Muscle of leg (tissue), 11 donors: Measurements from ENCODE around the gene VN1R5. TPM values are rescaled to one million over a fixed set of nuclear protein-coding genes. Genes with fewer than 3 reads are reported as not detected.

ENCODE experiments used
- DNase-seq: peaks from one replicate; pipeline ENCODE4 v3.0.0; 2013
- H3K27ac ChIP-seq: one replicate; pipeline ENCODE4 v1.5.1; 2013; ENCODE audit warnings: mild to moderate bottlenecking, low read length, control low read depth
- H3K27me3 ChIP-seq: one replicate; pipeline ENCODE4 v1.6.1; 2013; ENCODE audit warnings: low read length; ENCODE audit not compliant: control insufficient read depth, insufficient read depth
- H3K36me3 ChIP-seq: one replicate; pipeline ENCODE4 v1.6.1; 2013; ENCODE audit warnings: low read length; ENCODE audit not compliant: control insufficient read depth, insufficient read depth
- H3K4me1 ChIP-seq: one replicate; pipeline ENCODE4 v1.6.1; 2013; ENCODE audit warnings: low read length; ENCODE audit not compliant: control insufficient read depth, insufficient read depth
- H3K4me3 ChIP-seq: one replicate; pipeline ENCODE4 v1.5.1; 2013; ENCODE audit warnings: low read length, control low read depth
- H3K9me3 ChIP-seq: replicated peaks from 2 replicates; pipeline ENCODE4 v1.6.1; 2013; ENCODE audit warnings: low read depth, low read length; ENCODE audit not compliant: control insufficient read depth
- WGBS: methylation state at CpG from one replicate; pipeline ENCODE4 v1.1.5; 2013; ENCODE audit warnings: missing lambda C conversion rate; ENCODE audit not compliant: insufficient coverage; 5-methylcytosine and 5-hydroxymethylcytosine counted together
- polyA plus RNA-seq, 8 donors: library from polyadenylated mRNA; unstranded; fragments of 120-200 nt; gene quantifications; one replicate each; pipeline versions ENCODE4 v1.2.1 to v1.2.3, GENCODE V29; 2013; ENCODE audit warnings: inconsistent platforms in 1 of 8, low replicate concordance in 1 of 8; ENCODE audit not compliant: insufficient read length in 8 of 8, insufficient read depth in 1 of 8
- total RNA-seq: library from RNA; stranded (reverse); fragments of 120-200 nt; gene quantifications from one replicate; pipeline ENCODE4 v1.2.4, GENCODE V29; 2013

The VN1R5 gene
- total and polyA plus RNA-seq, 9 donors = not detected

DNA sequence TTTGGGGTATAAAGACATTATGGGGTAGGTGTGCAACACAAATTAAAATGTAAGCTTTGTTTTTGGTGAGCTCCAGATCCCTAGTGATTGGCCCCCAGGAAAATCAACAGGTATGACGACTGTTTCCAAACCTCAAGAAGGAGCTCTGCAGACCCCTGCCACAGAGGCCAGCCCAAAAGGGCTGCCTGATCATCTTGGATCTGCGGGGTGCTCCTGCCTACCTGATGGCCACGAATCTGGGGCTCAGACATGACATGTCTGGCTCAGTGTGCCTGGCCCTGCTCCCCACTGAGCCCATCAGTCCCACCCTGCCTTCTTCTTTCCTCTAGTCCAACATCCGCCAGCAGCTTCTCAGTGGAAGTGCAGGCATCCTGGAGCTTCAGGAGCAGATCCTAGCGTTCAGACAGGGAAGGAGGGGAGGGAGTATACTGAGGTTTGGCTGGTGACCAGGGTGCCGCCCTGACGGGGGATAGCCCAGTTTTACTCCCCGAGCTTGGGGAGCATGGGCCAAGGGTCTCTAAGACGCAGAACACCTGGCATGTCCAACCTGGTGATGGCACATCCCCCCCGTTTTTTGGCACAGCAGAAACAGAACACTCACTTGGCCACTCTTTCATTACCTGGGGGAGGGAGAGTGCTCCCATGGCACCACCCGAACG, 44.0 kb downstream of the VN1R5 start:
- H3K9me3 ChIP-seq = no peaks in the 10 kb centered on the region
- no peak for DNase-seq
- no peaks in the 10 kb centered on the region for H3K4me1 ChIP-seq
- H3K27me3 ChIP-seq = no peaks in the 10 kb centered on the region
- no peak overlapping the region for H3K27ac ChIP-seq
- H3K36me3 ChIP-seq = peaks cover 66% of the 10 kb centered on the region
- WGBS = 95% methylated on average over 6 of the region's 12 CpGs
- no peak overlapping the region for H3K4me3 ChIP-seq

GRCh38 chr1:247300491-247301175, 44.8 kb downstream of the VN1R5 start:
- H3K9me3 ChIP-seq = no peaks in the 10 kb centered on the region
- no peaks in the 10 kb centered on the region for H3K4me1 ChIP-seq
- no peaks in the 10 kb centered on the region for H3K27me3 ChIP-seq
- H3K36me3 ChIP-seq = peaks cover 73% of the 10 kb centered on the region
- no peak overlapping the region for H3K4me3 ChIP-seq
- DNase-seq = no peak
- H3K27ac ChIP-seq = no peak overlapping the region
- 97% methylated on average over 47 of the region's 47 CpGs for WGBS

- H3K36me3 ChIP-seq = peaks cover 75% of the 10 kb centered on the region
- 93% methylated on average over 17 of the region's 17 CpGs for WGBS
- no peaks in the 10 kb centered on the region for H3K4me1 ChIP-seq
Measured at GRCh38 chr1:247301176-247301540, 45.3 kb downstream of the VN1R5 start.

GRCh38 chr1:247303216-247303615, 47.3 kb downstream of the VN1R5 start:
- Histone ChIP-seq H3K27me3 (no peaks in the 10 kb centered on the region), H3K27ac (no peak overlapping the region), H3K9me3 (no peaks in the 10 kb centered on the region), H3K36me3 (peaks cover 83% of the 10 kb centered on the region), H3K4me1 (no peaks in the 10 kb centered on the region), H3K4me3 (no peak overlapping the region)
- DNase-seq = no peak
- WGBS = 75% methylated on average over 4 of the region's 5 CpGs

More at GRCh38 chr1:247301176-247301540, 45.3 kb downstream of the VN1R5 start:
- Histone ChIP-seq H3K27ac (no peak overlapping the region), H3K9me3 (no peaks in the 10 kb centered on the region), H3K27me3 (no peaks in the 10 kb centered on the region), H3K4me3 (no peak overlapping the region)
- no peak for DNase-seq

GRCh38 chr1:247304031-247304430, 48.2 kb downstream of the VN1R5 start:
- H3K9me3 ChIP-seq = no peaks in the 10 kb centered on the region
- peaks cover 85% of the 10 kb centered on the region for H3K36me3 ChIP-seq
- no peaks in the 10 kb centered on the region for H3K4me1 ChIP-seq
- H3K27me3 ChIP-seq = no peaks in the 10 kb centered on the region
- no peak overlapping the region for H3K4me3 ChIP-seq
- H3K27ac ChIP-seq = no peak overlapping the region
- DNase-seq = no peak
- WGBS = no CpG with 5 or more reads among the region's 2 CpGs

Other genes starting within 250 kb of the VN1R5 start
- 1.6 TPM for gene ZNF695, start 248.0 kb upstream of the VN1R5 start, total RNA-seq
- 1 to 10 TPM; 1.2 to 2.1 (median 1.9) TPM for gene ZNF695, start 248.0 kb upstream of the VN1R5 start, polyA plus RNA-seq
- gene ZNF670, start 177.3 kb upstream of the VN1R5 start, total RNA-seq = 3.5 TPM
- 1 to 10 TPM; 2.1 to 3.4 (median 3.1) TPM for gene ZNF670, start 177.3 kb upstream of the VN1R5 start, polyA plus RNA-seq
- gene ZNF669, start 151.7 kb upstream of the VN1R5 start, total RNA-seq = 7.0 TPM
- gene ZNF669, start 151.7 kb upstream of the VN1R5 start, polyA plus RNA-seq = 1 to 10 TPM; 4.5 to 7.6 (median 6.0) TPM
- gene ZNF124, start 84.1 kb upstream of the VN1R5 start, total RNA-seq = 57.6 TPM
- 1 to 10 TPM; 4.2 to 9.9 (median 6.1) TPM for gene ZNF124, start 84.1 kb upstream of the VN1R5 start, polyA plus RNA-seq
- 21.4 TPM for gene ZNF496, start 75.8 kb downstream of the VN1R5 start, total RNA-seq
- 10 to 100 TPM; 28.2 to 34.0 (median 29.8) TPM for gene ZNF496, start 75.8 kb downstream of the VN1R5 start, polyA plus RNA-seq
- 1.4 TPM for gene NLRP3, start 160.1 kb downstream of the VN1R5 start, total RNA-seq
- 1 to 10 TPM in 4 of 8 donors, under 1 TPM in 4; 0.65 to 1.6 (median 0.95) TPM for gene NLRP3, start 160.1 kb downstream of the VN1R5 start, polyA plus RNA-seq
- gene OR2B11, start 202.0 kb downstream of the VN1R5 start, total RNA-seq = not detected
- gene OR2B11, start 202.0 kb downstream of the VN1R5 start, polyA plus RNA-seq = under 1 TPM in 5 of 8 donors, not detected in 3; 0.04 to 0.05 (median 0.04) TPM